Measurements from ENCODE around the gene TKTL1. TPM values are rescaled to one million over a fixed set of nuclear protein-coding genes. Genes with fewer than 3 reads are reported as not detected.

The TKTL1 gene
- total RNA-seq, 1 donor from 2014 or later = not detected

GRCh38 chrX:154322890-154323289 is 27.3 kb downstream of the TKTL1 start:
- Histone ChIP-seq H3K4me1 (no peaks in the 10 kb centered on the region), H3F3A (ENCODE audit: low read depth) (no peaks in the 10 kb centered on the region), H3K27ac (no peak overlapping the region), H4K20me1 (ENCODE audit: low read depth) (no peaks in the 10 kb centered on the region), H3K4me2 (no peak overlapping the region), H2AFZ (replicated peaks) (no peak overlapping the region), H3K4me3 (no peak overlapping the region), H3K27me3 (no peaks in the 10 kb centered on the region), H3K9ac (no peak overlapping the region), H3K79me2 (ENCODE audit: low read depth) (no peaks in the 10 kb centered on the region), H3K9me3 (ENCODE audit: low read depth) (no peaks in the 10 kb centered on the region), H3K36me3 (no peaks in the 10 kb centered on the region)
- Mint-ChIP-seq H3K36me3 (no peaks in the 10 kb centered on the region), H3K4me3 (no peak overlapping the region), H3K9me3 (peaks cover 15% of the 10 kb centered on the region), H3K27me3 (ENCODE audit: insufficient read depth, low read depth) (peaks cover 8% of the 10 kb centered on the region), H3K27ac (no peak overlapping the region), H3K4me1 (peaks cover 12% of the 10 kb centered on the region)
- no peak for DNase-seq (ENCODE audit: low spot score)
- TF ChIP-seq EZH2phosphoT487 (IDR thresholded peaks at IDR 0.05) = no peak
- no peak for TF ChIP-seq EZH2 (IDR thresholded peaks at IDR 0.05)
- no peak for TF ChIP-seq CTCF (IDR thresholded peaks at IDR 0.05)

- Histone ChIP-seq H3F3A (ENCODE audit: low read depth) (no peaks in the 10 kb centered on the region), H3K36me3 (no peaks in the 10 kb centered on the region), H3K4me2 (no peak overlapping the region), H2AFZ (replicated peaks) (no peak overlapping the region), H3K79me2 (ENCODE audit: low read depth) (no peaks in the 10 kb centered on the region), H4K20me1 (ENCODE audit: low read depth) (no peaks in the 10 kb centered on the region), H3K27ac (no peak overlapping the region), H3K9ac (no peak overlapping the region), H3K9me3 (ENCODE audit: low read depth) (no peaks in the 10 kb centered on the region), H3K4me3 (no peak overlapping the region), H3K27me3 (no peaks in the 10 kb centered on the region), H3K4me1 (no peaks in the 10 kb centered on the region)
- H3K27ac Mint-ChIP-seq = no peak overlapping the region
- no peak for DNase-seq (ENCODE audit: low spot score)
- no peaks in the 10 kb centered on the region for H3K36me3 Mint-ChIP-seq
- peaks cover 15% of the 10 kb centered on the region for H3K9me3 Mint-ChIP-seq
- no peak overlapping the region for H3K4me3 Mint-ChIP-seq
- TF ChIP-seq EZH2phosphoT487 (IDR thresholded peaks at IDR 0.05) = no peak
- no peak for TF ChIP-seq CTCF (IDR thresholded peaks at IDR 0.05)
- no peak for TF ChIP-seq EZH2 (IDR thresholded peaks at IDR 0.05)
- peaks cover 14% of the 10 kb centered on the region for H3K4me1 Mint-ChIP-seq
- peaks cover 8% of the 10 kb centered on the region for H3K27me3 Mint-ChIP-seq (ENCODE audit: insufficient read depth, low read depth)
Observed at GRCh38 chrX:154323537-154323936, 27.9 kb downstream of the TKTL1 start.

- no peaks in the 10 kb centered on the region for H3K79me2 ChIP-seq (ENCODE audit: low read depth)
- H4K20me1 ChIP-seq (ENCODE audit: low read depth) = no peaks in the 10 kb centered on the region
- Mint-ChIP-seq H3K9me3 (peaks cover 8% of the 10 kb centered on the region), H3K27me3 (ENCODE audit: insufficient read depth, low read depth) (peaks cover 8% of the 10 kb centered on the region), H3K36me3 (no peaks in the 10 kb centered on the region), H3K27ac (no peak overlapping the region), H3K4me1 (peaks cover 29% of the 10 kb centered on the region), H3K4me3 (no peak overlapping the region)
- peaks cover 3% of the 10 kb centered on the region for H3F3A ChIP-seq (ENCODE audit: low read depth)
- peaks cover 8% of the 10 kb centered on the region for H3K4me1 ChIP-seq
- H3K4me2 ChIP-seq = no peak overlapping the region
- no peak overlapping the region for H3K9ac ChIP-seq
- no peaks in the 10 kb centered on the region for H3K9me3 ChIP-seq (ENCODE audit: low read depth)
- no peak overlapping the region for H2AFZ ChIP-seq (replicated peaks)
- no peak overlapping the region for H3K4me3 ChIP-seq
- H3K27ac ChIP-seq = no peak overlapping the region
- H3K27me3 ChIP-seq = no peaks in the 10 kb centered on the region
- TF ChIP-seq EZH2phosphoT487 (IDR thresholded peaks at IDR 0.05) (no peak), CTCF (IDR thresholded peaks at IDR 0.05) (no peak), EZH2 (IDR thresholded peaks at IDR 0.05) (no peak)
- no peaks in the 10 kb centered on the region for H3K36me3 ChIP-seq
- no peak for DNase-seq (ENCODE audit: low spot score)
Observed at GRCh38 chrX:154325541-154325940, 29.9 kb downstream of the TKTL1 start.

Measured in neural progenitor cell (in vitro differentiated cells).